Tibial nerve (tissue), 4 donors: ENCODE data around the gene THSD4.

Experiments
- EP300 ChIP-seq, 2 donors: sonication (generic); formaldehyde crosslinking; IDR thresholded peaks; one replicate each; pipeline ENCODE4 v1.6.1; 2017; ENCODE audit warnings: antibody characterized with exemption in 2 of 2, mild to moderate bottlenecking in 1 of 2
- POLR2A ChIP-seq, 2 donors: fragments of 450-650 bp; IDR thresholded peaks; one replicate each; pipeline ENCODE4 v1.6.1; 2017; ENCODE audit warnings: antibody characterized with exemption in 2 of 2, mild to moderate bottlenecking in 2 of 2, moderate library complexity in 2 of 2
- TF ChIP-seq, protein P1 (sequence below), 5 experiments: fragments of 200-600 bp in 3 of 5; fragments of 450-650 bp in 2 of 5; sonication (generic) in 3 of 5; IDR thresholded peaks; one replicate each; pipeline ENCODE4 v1.5.1; 2016 to 2019; ENCODE audit warnings: antibody characterized with exemption in 5 of 5, mild to moderate bottlenecking in 3 of 5, moderate library complexity in 2 of 5

DNA sequence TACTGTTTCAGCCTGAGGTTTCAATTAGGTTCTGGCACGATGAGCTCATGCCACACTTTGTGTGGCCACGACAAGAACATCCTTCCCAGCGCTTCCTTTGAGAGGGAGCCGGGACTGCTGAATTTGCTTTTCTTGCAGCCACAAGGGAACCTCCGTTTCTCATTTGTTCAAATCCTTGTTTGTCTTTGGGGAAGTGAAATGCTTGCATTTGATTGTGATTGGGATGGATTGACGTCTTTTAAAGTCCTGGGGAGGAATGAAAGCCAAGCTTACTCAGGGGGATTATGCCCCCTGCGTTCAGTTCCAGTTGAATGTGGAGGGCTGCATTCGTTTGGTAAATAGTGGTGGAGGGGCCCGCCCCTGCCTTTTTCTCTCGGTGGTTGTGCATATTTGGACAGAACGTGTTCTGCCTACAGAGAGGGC, 277.6 kb downstream of the THSD4 start:
- TF ChIP-seq, protein P1, sequence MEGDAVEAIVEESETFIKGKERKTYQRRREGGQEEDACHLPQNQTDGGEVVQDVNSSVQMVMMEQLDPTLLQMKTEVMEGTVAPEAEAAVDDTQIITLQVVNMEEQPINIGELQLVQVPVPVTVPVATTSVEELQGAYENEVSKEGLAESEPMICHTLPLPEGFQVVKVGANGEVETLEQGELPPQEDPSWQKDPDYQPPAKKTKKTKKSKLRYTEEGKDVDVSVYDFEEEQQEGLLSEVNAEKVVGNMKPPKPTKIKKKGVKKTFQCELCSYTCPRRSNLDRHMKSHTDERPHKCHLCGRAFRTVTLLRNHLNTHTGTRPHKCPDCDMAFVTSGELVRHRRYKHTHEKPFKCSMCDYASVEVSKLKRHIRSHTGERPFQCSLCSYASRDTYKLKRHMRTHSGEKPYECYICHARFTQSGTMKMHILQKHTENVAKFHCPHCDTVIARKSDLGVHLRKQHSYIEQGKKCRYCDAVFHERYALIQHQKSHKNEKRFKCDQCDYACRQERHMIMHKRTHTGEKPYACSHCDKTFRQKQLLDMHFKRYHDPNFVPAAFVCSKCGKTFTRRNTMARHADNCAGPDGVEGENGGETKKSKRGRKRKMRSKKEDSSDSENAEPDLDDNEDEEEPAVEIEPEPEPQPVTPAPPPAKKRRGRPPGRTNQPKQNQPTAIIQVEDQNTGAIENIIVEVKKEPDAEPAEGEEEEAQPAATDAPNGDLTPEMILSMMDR (IDR thresholded peaks at IDR 0.05): no peak
- TF ChIP-seq POLR2A (IDR thresholded peaks at IDR 0.05): no peak
- TF ChIP-seq EP300 (IDR thresholded peaks at IDR 0.05): no peak
